NAMALWA (cell line): Measurements from ENCODE around the gene TCOF1.

Experiments used
- DNase-seq: peaks from one replicate; pipeline ENCODE4 v3.0.0-alpha.2; 2015; ENCODE audit warnings: low spot score

The TCOF1 gene

DNA sequence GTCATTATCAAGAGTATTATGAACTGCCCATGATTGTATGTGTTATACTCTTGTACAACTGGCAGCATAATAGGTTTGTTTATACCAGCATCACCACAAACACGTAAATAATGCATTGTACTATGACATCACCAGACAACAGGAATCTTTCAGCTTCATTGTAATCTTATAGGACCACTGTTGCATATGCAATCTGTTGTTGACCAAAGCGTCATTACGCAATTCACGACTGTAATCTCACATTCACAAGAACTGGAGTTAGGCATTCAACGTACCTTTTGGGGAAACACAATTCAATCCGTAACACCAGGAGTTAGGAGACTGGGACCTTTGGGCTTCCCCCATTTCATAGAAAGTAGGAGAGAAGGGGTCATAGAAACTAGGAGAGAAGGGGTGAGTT, 34.4 kb upstream of the TCOF1 start:
- no peak for DNase-seq

DNA sequence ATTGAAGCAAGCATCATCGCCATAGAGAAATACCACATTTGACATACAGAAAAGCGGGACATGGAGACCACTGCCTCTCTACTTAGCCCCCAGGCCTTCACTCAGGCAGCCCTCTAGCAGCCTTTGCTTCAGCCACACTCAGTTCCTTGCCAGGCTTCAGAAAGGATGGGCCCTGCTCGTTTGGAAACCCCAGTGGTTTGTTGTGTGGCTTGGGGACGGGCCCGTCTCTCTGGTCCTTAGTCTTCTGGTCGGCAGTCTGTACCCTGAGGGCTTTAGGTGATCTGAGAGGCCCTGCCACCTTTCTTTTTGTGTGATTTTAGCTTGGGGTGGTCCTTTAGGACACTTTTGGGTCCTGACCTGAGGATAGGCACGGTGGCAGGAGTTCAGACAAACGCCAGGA, 33.7 kb upstream of the TCOF1 start:
- no peak for DNase-seq

DNA sequence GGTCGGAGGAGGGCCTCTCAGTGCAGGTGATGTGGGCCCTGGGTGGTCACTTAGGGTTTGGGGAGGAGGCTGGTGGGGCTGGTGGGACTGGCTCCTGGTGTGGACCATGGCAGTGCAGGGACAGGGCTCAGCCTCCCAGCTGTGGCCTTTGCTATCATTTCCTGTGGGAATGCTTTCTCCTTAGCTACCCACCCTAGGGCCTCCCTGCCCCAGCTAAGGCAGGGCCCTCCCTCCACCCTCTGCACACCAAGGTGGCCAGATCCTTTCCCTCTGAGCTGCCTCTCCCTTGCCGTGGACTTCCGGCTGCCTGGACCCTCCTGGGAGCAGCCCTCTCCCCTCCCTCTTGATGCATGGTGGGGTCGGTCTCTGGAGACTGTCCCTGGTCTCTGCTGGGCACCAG, 32.1 kb upstream of the TCOF1 start:
- no peak for DNase-seq

DNA sequence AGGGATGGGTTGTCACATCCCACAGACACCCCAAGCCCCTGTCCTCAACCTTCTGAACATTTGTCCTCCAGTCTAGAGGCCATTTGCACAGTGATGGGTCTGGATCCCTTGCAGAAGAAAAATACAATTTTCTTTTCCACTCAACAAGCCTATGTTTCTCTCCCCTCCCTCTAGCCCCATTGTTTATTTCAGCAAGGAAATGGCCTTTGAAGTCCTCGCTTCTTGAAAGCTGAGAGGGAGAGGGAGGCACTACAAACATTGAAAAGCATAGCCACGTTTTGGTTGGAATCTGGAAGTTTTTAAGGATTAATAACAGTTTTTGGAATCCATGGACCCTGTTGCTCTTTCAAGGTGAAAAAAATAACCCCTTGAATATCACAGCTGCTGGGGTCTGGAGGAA, 30.8 kb upstream of the TCOF1 start:
- DNase-seq = no peak

DNA sequence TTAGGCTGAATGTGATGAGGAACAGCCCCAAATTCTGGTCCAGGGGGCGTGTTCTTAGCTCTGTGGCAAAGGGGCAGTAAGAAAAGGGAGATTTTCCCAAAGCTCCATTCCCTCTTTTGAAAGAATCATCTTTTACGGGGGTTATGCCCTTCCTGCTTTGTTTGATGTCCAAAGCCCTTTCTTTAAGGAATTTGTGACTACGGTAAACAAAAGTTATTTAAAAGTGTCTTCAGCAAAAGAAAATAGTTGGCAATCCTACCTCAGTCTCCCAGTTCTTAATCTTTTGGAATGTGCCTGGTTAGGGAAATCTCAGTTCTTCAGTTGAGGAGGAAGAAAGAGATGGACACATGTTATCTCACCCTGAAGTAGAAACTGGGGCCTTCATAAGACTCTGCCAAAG, 30.4 kb upstream of the TCOF1 start:
- no peak for DNase-seq

DNA sequence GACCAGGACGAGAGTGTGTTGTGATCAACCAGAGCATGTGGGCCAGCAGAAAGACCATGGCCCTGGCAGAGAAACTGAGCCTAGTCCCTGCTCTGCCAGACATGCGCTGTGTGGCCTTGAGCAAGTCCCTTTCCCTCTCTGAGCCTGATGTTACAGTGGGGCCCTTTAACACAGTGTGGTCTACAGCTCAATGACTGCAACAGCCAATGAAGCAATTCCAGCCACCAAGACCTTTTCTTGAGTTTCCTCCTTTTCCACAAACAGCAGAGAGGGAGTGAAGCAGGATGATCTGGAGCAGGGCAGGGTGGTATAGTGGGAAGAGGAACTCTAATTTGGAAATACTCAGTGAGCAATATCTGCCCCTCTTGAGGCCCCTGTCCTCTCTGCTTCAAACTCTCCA, 29.0 kb upstream of the TCOF1 start:
- DNase-seq = no peak

DNA sequence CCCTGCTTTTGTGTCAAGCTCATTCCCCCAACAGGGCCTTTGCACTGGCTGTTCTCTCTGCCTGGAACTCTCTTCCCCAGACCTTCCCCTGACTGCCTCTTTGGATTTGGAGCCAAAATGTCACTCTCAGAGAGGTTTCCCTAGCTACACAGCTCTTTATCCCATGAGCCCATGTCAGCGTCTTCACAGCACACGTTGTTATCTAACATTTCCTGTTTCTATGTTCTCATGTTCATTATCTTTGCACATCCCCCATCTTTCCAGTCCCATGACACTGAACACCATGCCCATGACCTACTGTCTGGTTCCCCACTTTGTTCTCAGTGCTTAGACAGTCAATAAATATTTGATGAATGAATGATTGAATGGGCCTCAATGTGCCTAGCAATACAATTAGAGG, 28.5 kb upstream of the TCOF1 start:
- DNase-seq = no peak

DNA sequence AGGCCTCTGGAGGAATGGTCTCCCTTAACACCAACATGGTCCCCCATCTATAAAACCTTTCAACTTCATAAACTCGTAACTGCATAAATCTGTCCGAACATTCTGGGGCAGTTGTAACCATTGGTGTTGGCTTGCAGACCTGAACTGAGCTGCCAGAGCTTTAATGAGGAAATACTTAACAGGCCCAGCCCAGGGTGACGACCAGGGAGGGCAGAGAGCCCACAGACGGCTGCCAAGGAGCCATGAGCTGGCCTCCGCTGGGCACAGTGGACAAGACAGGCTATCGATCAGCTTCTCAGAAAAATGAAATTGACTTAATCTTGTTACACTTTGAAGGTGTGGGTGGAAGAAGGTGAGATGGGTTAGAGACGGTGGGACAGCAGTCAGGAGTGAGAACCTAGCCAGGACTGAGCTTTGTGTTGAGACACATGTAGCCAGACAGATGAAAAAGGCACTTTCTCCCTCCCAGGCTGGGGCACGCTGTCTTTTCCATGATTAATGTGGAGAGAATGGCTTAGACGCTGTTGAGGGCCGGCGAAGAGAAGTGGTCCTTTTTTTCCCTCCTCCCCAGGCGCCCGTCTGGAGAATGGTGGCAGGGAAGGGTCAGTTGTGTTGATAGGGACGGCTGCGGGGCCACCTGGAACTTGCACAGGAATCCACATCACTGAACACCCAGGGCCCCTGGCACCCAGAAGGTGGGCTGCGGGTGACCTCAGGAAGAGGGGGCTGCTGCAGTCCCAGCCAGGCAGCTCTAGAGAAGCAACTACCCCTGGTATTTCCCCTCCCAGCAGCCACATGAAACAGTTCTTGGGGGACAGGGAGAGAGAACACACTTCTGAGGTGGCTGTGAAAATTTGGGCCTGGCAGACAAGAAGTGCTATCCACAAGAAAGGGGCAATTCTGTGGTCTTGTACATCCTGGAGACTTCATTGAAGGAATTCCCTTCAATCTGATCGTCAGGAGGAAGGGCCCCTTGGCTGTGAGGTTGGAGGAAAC, 27.3 kb upstream of the TCOF1 start:
- DNase-seq = no peak

DNA sequence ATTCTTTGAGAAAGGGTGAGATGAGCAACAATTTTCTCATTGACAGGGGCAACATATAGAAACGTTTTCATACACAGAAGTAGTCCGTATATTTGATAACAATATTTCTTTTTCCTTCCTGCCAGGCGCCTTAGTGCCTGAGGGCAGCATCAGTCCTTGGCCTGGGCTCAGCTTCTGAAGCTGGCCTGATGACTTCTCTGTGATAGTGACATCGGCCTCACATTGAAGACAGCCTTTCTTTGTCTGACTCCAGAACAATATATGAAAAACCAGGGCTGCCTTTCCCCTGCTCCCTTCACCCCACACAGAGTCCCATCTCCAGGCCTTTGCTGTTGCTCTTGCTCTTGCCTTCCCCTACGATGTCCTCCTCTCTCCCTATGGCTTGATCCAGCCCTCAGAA, 24.1 kb upstream of the TCOF1 start:
- DNase-seq = no peak

DNA sequence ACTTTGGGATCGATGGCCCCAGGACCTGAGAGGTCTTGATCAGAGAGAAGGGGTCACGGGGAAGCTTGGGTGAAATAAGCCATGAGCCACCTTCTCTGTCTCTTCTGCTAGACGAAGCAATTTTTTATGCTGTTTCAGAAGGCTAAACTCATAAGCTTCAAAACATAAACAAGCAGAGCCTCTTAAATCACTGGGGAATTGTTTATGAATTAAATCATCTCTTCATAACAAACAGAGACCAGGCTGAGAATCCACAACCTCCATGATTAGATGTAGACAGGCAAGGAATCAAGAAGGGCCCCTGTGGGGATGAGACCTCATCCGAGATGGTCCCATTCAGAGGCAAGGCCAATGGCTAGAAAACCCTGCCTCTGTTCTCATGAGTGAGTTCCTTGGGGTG, 21.7 kb upstream of the TCOF1 start:
- no peak for DNase-seq

DNA sequence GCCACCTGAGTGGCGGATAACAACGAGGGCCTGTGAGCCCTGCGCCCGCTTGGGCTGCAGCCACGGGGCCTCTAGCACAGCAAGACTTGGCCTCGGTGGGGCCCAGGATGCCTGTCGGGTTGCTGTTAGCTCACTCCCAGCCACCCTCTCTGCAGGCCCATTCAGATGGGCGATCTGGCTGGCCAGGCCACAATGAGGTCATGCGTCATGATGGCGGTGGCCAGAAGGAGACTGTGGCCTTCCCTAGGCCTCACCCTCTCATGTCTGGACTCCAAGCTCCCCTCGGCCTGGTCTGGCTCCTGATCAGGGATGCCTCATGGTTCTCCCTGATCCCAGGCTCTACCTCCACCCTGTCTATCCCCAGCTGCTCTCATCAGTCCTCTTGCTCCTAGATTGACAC, 19.0 kb upstream of the TCOF1 start:
- DNase-seq = no peak

DNA sequence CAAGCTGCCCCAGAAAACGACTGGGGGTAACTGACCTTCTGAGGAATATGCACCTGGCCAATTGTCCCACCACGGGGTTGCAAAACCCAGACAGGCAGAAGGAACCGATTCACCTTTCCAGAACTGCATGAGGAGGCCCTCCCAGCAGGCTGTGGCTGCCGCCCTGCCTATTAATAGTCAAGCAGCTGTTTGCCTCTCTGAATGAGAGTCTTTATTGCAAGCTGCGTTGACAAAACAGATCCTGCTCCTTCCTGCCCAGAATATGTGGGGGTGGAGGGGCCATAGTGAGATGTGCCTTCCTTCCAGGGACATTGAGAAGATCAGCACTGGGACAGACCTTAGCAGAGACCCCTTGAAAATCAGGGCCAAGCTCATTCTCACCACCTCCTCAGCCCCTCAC, 18.3 kb upstream of the TCOF1 start:
- no peak for DNase-seq

DNA sequence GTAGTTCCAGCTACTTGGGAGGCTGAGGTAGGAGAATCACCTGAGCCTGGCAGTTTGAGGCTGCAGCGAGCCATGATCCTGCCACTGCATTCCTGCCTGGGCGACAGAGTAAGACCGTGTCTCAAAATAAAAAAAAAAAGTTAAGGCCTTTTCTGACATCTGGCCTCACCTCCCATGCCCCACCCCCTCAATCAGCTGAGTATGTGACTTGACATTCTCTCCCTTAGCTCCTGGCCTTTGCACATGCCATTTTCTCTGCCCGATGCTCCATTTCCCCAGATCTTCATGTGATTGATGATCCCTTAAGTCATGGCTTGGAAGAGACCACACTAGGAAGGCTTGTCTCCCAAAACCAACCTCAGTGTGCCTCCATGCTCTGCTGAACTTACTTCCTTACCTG, 17.7 kb upstream of the TCOF1 start:
- no peak for DNase-seq

DNA sequence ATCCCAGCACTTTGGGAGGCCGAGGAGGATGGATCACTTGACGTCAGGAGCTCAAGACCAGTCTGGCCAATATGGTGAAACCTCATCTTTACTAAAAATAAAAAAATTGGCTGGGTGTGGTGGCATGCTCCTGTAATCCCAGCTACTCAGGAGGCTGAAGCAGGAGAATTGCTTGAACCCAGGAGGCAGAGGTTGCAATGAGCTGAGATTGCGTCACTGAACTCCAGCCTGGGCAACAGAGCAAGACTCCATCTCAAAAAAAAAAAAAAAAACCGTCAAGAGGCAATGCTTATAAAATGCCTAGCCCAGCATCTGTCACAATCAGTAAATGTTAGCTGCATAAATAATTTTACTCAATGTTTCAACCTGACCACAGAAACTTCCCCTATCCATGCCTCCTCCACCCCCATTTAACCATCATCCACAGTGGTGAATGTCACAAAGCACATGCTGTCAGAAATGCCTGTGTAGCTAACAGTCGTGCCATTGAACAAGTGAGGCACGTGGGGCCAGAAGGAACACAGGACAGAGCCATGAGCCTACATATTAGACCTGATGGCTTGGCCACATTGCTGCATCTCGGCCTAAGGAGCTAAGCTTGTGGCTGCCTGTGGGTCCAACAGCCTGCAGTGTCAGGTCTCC, 16.8 kb upstream of the TCOF1 start:
- no peak for DNase-seq

DNA sequence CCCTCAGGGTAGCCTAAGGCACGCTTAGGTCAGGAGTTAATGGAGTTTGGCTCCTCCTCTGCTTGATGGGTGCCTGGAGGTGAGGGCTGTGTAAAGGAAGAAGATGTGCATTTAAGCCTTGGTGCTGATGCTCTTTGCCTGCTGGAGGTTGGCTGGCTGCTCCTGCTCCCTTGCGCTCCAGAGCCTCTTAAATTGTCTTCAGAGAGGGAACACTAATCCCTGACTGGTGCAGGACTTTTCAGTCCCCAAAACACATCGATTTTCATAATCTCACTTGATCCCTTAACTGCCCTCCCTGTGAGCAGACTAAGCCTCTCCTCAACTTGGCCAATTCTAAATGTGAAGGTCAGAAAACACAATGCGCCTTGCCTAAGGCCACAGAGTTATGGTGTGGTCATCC, 16.2 kb upstream of the TCOF1 start:
- no peak for DNase-seq

DNA sequence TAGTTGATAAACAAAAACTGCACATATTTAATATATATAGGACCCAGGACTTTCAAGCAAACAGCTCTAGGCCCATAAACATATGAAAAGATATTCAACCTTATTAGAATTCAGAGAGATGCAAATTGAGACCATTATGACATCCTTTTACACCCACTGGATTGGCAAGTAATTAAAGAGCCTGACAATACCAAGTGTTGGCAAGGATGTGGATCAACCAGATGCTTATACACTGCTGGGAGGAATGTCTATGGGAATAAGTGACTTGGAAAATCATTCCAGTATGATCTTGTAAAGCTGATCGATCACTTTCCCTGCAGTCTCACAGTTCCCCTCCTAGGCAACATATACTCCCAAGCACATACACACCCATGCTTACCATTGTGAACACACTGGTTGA, 15.5 kb upstream of the TCOF1 start:
- no peak for DNase-seq

DNA sequence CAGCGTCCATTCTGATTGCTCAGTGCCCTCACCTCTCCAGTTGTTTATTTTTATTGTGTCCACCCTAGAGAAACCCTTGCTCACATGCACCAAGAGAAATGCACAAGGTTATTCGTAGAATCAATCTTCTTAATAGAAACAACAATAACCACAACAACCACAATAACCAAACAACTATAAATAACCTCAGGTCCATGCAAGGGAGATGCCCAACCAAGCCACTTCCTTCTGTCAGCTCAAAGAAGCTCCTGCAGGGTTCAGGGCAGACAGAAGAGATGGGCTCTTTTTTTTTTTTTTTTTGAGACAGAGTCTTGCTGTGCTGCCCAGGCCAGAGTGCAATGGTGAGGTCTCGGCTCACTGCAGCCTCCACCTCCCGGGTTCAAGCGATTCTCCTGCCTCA, 14.9 kb upstream of the TCOF1 start:
- DNase-seq = no peak

DNA sequence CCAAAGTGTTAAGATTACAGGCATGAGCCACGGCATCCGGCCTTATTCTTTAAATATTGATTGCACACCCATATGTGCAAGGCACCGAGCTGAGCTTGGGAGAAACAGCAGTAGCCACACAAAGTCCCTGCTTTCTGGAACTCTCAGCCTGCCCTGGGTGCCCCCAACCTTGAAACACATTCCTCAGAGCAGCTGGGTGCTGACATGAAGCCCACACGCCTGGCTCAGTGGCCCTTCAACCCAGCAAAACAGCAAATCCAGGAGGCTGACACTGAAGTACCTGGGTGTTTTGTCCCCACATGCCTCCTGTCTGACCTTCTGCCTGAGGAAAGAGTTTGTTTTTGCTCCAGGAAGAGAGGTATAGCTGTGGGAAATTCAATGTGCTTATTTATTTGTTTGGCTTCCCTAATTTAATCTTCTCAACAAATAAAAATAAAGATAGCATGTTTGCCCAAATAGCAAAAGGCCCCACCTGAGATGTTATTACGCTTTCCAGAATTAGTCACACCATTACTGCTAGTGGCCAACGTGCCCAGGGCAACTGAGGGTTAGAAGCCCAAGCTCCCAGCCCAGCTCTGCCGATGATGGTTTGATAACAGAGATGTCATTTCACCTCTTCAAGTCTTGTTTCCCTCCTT, 13.4 kb upstream of the TCOF1 start:
- no peak for DNase-seq

DNA sequence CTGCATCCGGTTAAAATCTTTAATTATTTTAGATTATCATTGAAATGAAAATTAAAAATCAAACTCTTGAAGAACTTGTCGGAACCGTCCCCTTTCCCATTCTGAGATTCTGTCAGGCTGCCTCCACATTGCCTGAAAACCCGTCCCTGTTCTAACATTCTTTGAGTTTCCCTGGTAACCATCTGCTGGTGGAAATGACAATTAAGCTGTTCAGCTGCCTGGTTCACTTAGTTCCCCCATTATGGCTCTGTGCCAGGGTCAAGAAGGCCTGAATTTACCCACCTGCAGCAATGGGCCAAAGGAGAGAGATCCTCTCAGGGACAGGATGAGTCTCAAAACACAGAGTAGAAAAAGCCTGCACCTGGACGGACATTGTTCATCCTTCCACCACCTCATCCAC, 11.8 kb upstream of the TCOF1 start:
- peak; percentile 19 for DNase-seq

DNA sequence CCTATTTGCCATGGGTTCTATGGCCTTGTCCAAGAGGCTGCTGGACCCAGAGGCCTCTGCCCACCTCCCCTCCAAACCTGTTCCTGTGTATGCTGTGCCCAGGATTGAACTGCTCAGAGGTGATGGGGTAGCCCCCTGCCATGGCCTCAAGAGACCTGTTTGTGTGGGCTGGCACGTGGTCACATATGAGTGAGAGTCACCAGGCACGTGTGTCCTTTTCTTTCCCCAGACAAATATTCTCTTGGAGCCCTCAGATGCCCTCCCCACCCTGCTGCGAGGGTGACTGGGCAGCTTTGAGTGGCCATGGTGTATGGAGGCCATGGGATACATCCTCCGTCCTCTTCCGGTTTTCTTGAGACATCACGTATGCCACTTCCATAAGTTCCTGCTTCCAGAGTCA, 10.9 kb upstream of the TCOF1 start:
- no peak for DNase-seq

DNA sequence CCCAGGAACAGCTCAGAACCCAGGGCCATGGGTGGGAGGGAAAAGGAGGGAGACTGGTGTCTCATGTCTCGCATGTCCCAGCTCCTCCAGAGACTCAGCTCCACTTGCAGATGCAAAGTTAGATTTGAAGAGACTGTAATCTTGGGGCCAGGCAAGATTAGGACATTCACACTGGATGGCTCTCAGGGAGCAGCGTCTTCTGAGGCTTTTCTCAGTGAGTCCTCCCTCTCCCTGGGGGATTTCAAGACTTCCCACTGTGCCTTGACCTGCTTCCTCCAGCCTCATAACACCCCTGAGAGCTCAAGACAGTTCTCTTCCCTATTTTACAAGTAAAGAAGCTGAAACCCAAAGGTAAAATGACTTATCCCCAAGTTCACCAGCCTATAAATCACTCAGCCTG, 10.5 kb upstream of the TCOF1 start:
- DNase-seq = no peak

DNA sequence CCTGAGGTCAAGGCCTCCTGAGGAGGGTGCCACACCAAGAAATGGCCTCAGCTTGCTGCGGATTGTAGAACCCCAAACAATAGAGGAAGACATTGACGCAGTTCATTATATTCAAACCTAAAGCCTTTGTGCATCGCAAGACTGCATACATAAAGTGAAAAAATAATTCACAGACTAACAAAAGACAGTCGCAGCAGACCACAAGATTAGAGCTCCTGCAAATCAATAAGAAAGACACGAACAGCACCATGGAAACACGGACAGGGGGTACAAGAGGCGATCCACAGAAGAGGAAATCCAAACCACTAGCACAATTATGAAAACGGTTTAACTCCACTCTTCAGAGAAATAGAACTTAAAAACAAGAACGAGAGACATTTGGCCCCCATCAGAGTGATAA, 10.0 kb upstream of the TCOF1 start:
- no peak for DNase-seq

DNA sequence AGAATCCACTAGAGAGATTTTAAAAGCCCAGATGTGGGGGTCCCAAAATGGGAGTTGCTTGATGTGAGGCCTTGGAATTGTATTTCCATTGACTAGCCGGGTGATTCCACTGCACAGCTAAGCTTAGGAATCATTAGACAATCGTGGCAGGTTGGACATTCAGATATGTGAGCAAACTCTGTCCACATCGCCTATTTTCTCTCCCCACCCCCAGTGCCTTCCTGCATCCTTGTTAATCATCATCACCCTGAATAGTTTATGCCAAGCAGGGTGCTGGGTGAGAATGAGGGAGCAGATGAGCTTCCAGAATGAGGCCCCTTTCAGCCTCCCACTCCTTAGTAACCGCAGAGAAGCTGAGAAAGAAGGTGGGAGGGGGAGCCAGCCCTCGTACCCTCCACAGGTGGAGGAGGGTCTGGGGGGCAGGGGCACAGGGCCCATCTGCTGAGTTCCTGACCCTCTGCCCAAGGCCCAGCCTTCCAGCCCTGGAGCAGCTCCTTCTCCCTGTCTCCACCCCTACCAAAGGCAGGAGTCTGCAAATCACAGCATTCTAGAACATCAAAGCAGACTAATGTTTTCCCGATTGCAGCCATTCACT, 7.7 kb upstream of the TCOF1 start:
- no peak for DNase-seq
